WTC11 (cell line): ENCODE results near the gene ZBTB7B.

ENCODE experiments used
- ELF4 ChIP-seq: sonication (generic); formaldehyde crosslinking; IDR thresholded peaks from 2 replicates; pipeline ENCODE4 v1.8.1; 2022; ENCODE audit warnings: low read depth, mild to moderate bottlenecking, moderate library complexity, missing genetic modification reagents
- JUN ChIP-seq: sonication (generic); formaldehyde crosslinking; IDR thresholded peaks from 2 replicates; pipeline ENCODE4 v1.8.0; 2023; ENCODE audit warnings: mild to moderate bottlenecking, missing genetic modification reagents
- RORB ChIP-seq: fragments of 250-450 bp; sonication (Bioruptor Pico); IDR thresholded peaks from 2 replicates; pipeline ENCODE4 v1.9.0; 2021; ENCODE audit warnings: mild to moderate bottlenecking
- SMAD4 ChIP-seq: sonication (generic); formaldehyde crosslinking; IDR thresholded peaks from 2 replicates; pipeline ENCODE4 v1.8.0; 2022; ENCODE audit warnings: mild to moderate bottlenecking, missing genetic modification reagents
- TP53 ChIP-seq: sonication (generic); formaldehyde crosslinking; IDR thresholded peaks from 2 replicates; pipeline ENCODE4 v1.8.1; 2023; ENCODE audit warnings: mild to moderate bottlenecking, missing genetic modification reagents
- TF ChIP-seq, protein P1 (sequence below): fragments of 200-600 bp; IDR thresholded peaks from 2 replicates; pipeline ENCODE4 v1.8.0; 2022; ENCODE audit warnings: antibody characterized with exemption
- TF ChIP-seq, protein P2 (sequence below): sonication (generic); formaldehyde crosslinking; IDR thresholded peaks from 2 replicates; pipeline ENCODE4 v1.8.1; 2023; ENCODE audit warnings: mild to moderate bottlenecking, missing genetic modification reagents
- TF ChIP-seq, protein P3 (sequence below): fragments of 250-450 bp; sonication (Bioruptor Pico); IDR thresholded peaks from 2 replicates; pipeline ENCODE4 v1.9.0; 2021; ENCODE audit warnings: mild to moderate bottlenecking

DNA sequence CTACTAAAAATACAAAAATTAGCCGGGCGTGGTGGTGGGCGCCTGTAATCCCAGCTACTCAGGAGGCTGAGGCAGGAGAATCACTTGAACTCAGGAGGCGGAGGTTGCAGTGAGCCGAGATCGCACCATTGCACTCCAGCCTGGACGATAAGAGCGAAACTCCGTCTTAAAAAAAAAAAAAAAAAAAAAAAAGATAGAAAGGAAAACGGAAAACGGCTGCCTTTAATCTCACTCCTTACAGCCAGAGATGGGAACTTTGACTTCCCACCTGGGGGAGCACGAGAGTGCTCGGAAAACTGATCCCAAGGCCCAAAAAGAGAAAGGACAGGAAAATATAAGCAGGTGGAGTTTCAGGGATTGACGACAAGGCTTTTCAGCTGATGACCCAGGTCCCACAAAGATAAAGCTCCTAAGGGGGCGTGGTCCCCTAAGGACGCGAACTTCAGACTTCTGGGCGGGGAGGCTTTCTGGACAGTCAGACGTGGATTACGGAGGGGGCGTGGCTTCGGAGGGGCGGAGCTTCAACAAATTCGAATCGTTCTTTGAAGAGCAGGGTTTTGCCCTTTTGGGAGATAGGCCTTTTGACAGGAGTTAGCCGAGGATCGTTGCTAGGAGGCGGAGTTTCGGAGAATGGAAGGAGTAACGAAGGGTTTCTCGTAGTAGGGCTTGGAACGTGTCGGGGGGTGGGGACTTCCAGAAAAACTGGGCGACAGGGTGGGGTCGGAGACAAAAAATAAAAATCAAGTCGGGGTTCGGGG is 29.1 kb upstream of the ZBTB7B start:
- TF ChIP-seq JUN (no peak), TP53 (CRISPR knock-in tag) (no peak), ELF4 (CRISPR knock-in tag) (no peak), RORB (no peak), SMAD4 (CRISPR knock-in tag) (no peak)
- TF ChIP-seq, protein P1, sequence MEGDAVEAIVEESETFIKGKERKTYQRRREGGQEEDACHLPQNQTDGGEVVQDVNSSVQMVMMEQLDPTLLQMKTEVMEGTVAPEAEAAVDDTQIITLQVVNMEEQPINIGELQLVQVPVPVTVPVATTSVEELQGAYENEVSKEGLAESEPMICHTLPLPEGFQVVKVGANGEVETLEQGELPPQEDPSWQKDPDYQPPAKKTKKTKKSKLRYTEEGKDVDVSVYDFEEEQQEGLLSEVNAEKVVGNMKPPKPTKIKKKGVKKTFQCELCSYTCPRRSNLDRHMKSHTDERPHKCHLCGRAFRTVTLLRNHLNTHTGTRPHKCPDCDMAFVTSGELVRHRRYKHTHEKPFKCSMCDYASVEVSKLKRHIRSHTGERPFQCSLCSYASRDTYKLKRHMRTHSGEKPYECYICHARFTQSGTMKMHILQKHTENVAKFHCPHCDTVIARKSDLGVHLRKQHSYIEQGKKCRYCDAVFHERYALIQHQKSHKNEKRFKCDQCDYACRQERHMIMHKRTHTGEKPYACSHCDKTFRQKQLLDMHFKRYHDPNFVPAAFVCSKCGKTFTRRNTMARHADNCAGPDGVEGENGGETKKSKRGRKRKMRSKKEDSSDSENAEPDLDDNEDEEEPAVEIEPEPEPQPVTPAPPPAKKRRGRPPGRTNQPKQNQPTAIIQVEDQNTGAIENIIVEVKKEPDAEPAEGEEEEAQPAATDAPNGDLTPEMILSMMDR: no peak
- TF ChIP-seq, protein P2, sequence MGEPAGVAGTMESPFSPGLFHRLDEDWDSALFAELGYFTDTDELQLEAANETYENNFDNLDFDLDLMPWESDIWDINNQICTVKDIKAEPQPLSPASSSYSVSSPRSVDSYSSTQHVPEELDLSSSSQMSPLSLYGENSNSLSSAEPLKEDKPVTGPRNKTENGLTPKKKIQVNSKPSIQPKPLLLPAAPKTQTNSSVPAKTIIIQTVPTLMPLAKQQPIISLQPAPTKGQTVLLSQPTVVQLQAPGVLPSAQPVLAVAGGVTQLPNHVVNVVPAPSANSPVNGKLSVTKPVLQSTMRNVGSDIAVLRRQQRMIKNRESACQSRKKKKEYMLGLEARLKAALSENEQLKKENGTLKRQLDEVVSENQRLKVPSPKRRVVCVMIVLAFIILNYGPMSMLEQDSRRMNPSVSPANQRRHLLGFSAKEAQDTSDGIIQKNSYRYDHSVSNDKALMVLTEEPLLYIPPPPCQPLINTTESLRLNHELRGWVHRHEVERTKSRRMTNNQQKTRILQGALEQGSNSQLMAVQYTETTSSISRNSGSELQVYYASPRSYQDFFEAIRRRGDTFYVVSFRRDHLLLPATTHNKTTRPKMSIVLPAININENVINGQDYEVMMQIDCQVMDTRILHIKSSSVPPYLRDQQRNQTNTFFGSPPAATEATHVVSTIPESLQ: no peak
- TF ChIP-seq, protein P3, sequence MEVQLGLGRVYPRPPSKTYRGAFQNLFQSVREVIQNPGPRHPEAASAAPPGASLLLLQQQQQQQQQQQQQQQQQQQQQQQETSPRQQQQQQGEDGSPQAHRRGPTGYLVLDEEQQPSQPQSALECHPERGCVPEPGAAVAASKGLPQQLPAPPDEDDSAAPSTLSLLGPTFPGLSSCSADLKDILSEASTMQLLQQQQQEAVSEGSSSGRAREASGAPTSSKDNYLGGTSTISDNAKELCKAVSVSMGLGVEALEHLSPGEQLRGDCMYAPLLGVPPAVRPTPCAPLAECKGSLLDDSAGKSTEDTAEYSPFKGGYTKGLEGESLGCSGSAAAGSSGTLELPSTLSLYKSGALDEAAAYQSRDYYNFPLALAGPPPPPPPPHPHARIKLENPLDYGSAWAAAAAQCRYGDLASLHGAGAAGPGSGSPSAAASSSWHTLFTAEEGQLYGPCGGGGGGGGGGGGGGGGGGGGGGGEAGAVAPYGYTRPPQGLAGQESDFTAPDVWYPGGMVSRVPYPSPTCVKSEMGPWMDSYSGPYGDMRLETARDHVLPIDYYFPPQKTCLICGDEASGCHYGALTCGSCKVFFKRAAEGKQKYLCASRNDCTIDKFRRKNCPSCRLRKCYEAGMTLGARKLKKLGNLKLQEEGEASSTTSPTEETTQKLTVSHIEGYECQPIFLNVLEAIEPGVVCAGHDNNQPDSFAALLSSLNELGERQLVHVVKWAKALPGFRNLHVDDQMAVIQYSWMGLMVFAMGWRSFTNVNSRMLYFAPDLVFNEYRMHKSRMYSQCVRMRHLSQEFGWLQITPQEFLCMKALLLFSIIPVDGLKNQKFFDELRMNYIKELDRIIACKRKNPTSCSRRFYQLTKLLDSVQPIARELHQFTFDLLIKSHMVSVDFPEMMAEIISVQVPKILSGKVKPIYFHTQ (CRISPR knock-in tag): no peak
